BE2C (cell line): ENCODE measurements around the gene ASAP3.

Experiments used
- DNase-seq: peaks from one replicate; pipeline ENCODE4 v3.0.0-alpha.2; 2020
- H3K27me3 ChIP-seq: fragments of 250-450 bp; sonication (Bioruptor Pico); 2 replicates; pipeline ENCODE4 v1.5.1; 2020; ENCODE audit warnings: mild to moderate bottlenecking
- H3K36me3 ChIP-seq: fragments of 250-450 bp; sonication (Bioruptor Pico); 2 replicates; pipeline ENCODE4 v1.5.1; 2020; ENCODE audit warnings: mild to moderate bottlenecking
- H3K4me1 ChIP-seq: fragments of 250-450 bp; sonication (Bioruptor Pico); 2 replicates; pipeline ENCODE4 v1.5.1; 2020
- H3K4me3 ChIP-seq: 2 replicates; pipeline ENCODE4 v1.5.1; 2011; ENCODE audit warnings: low read depth, low read length
- H3K9me3 ChIP-seq: fragments of 250-450 bp; sonication (Bioruptor Pico); 2 replicates; pipeline ENCODE4 v1.5.1; 2020
- TF ChIP-seq, protein P1 (sequence below): IDR thresholded peaks from 2 replicates; pipeline ENCODE4 v1.5.1; 2012; ENCODE audit warnings: mild to moderate bottlenecking, low read depth, low read length

Gene ASAP3

GRCh38 chr1:23449958-23450357, 34.0 kb downstream of the ASAP3 start:
- H3K4me1 ChIP-seq = peaks cover 14% of the 10 kb centered on the region
- no peak overlapping the region for H3K4me3 ChIP-seq
- no peaks in the 10 kb centered on the region for H3K27me3 ChIP-seq
- H3K9me3 ChIP-seq = no peaks in the 10 kb centered on the region
- TF ChIP-seq, protein P1, sequence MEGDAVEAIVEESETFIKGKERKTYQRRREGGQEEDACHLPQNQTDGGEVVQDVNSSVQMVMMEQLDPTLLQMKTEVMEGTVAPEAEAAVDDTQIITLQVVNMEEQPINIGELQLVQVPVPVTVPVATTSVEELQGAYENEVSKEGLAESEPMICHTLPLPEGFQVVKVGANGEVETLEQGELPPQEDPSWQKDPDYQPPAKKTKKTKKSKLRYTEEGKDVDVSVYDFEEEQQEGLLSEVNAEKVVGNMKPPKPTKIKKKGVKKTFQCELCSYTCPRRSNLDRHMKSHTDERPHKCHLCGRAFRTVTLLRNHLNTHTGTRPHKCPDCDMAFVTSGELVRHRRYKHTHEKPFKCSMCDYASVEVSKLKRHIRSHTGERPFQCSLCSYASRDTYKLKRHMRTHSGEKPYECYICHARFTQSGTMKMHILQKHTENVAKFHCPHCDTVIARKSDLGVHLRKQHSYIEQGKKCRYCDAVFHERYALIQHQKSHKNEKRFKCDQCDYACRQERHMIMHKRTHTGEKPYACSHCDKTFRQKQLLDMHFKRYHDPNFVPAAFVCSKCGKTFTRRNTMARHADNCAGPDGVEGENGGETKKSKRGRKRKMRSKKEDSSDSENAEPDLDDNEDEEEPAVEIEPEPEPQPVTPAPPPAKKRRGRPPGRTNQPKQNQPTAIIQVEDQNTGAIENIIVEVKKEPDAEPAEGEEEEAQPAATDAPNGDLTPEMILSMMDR = no peak
- no peaks in the 10 kb centered on the region for H3K36me3 ChIP-seq
- DNase-seq = peak; percentile 53

DNA sequence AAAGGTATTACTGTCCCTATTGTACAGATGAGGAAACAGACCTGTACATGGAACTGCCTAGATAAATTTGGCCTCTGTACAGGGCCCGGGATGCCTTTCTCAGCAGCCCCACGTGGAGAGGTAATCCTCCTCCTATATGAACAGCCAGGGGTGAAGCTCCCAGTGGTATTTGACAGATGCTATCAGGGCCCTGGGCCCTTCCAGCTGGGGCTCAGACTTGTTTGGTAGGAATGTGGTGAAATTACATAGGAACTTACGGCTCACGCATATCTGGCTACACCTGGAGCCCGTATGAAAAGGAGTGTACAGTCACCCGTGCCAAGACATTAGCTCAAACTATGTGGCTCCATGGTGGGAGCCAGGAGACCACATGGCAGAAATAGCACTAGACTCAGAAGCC, 34.7 kb downstream of the ASAP3 start:
- Histone ChIP-seq H3K4me3 (no peak overlapping the region), H3K4me1 (peaks cover 17% of the 10 kb centered on the region), H3K36me3 (no peaks in the 10 kb centered on the region), H3K9me3 (no peaks in the 10 kb centered on the region), H3K27me3 (no peaks in the 10 kb centered on the region)
- TF ChIP-seq, protein P1 = no peak
- no peak for DNase-seq

DNA sequence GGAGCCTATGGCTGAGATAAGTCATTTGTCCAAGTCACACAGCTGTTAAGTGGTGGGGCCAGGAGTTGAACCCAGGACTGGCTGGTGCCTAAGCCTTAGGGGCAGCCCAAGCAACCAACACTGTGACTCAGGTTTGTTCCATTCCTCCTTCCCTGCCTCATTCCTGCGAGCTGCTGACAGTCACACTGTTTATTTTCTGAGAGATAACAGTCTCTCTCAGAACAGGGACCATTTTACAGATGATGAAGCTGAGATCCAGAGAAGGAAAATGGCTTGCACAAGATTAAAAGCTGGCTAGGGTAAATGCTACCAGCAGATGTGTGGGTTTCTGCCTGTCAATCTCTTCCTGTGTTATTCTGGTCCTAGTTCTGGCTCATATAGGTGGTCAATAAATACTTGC, 35.1 kb downstream of the ASAP3 start:
- H3K4me3 ChIP-seq = no peak overlapping the region
- no peaks in the 10 kb centered on the region for H3K27me3 ChIP-seq
- H3K36me3 ChIP-seq = no peaks in the 10 kb centered on the region
- H3K9me3 ChIP-seq = no peaks in the 10 kb centered on the region
- TF ChIP-seq, protein P1 = no peak
- peaks cover 18% of the 10 kb centered on the region for H3K4me1 ChIP-seq
- no peak for DNase-seq

DNA sequence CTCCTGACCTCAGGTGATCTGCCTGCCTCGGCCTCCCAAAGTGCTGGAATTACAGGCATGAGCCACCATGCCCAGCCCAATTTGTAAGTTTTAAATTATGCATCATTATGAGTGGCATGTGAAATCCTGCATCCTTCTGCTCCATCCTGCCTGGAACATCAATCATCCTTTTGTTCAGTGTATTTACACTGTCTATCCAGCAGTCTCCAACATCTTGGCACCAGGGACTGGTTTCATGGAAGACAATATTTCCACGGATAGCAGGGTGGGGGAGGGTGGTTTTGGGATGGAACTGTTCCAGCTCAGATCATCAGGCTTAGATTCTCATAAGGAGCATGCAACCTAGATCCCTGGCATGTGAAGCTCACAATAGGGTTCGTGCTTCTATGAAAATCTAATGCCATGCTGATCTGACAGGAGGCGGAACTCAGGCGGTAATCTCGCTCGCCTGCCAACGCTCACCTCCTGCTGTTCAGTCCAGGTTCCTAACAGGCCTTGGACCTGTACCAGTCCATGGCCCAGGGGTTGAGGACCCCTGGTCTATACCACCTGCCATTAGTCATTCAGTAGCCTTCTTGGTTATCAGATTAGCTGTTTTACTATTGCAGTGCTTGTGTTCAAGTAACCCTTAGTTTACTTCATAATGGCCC, 37.2 kb downstream of the ASAP3 start:
- no peaks in the 10 kb centered on the region for H3K9me3 ChIP-seq
- no peak for DNase-seq
- TF ChIP-seq, protein P1 = no peak
- no peaks in the 10 kb centered on the region for H3K36me3 ChIP-seq
- H3K27me3 ChIP-seq = no peaks in the 10 kb centered on the region
- no peak overlapping the region for H3K4me3 ChIP-seq
- H3K4me1 ChIP-seq = peaks cover 12% of the 10 kb centered on the region

GRCh38 chr1:23444596-23445390, 39.2 kb downstream of the ASAP3 start:
- Histone ChIP-seq H3K27me3 (no peaks in the 10 kb centered on the region), H3K36me3 (no peaks in the 10 kb centered on the region), H3K4me3 (no peak overlapping the region), H3K4me1 (peaks cover 6% of the 10 kb centered on the region), H3K9me3 (no peaks in the 10 kb centered on the region)
- TF ChIP-seq, protein P1 = no peak
- no peak for DNase-seq

GRCh38 chr1:23444104-23444533, 39.9 kb downstream of the ASAP3 start:
- Histone ChIP-seq H3K4me3 (no peak overlapping the region), H3K9me3 (no peaks in the 10 kb centered on the region), H3K27me3 (no peaks in the 10 kb centered on the region), H3K36me3 (no peaks in the 10 kb centered on the region), H3K4me1 (peaks cover 5% of the 10 kb centered on the region; the same call in 1 of the 2 replicates)
- TF ChIP-seq, protein P1 = no peak
- DNase-seq = no peak
